ENCODE measurements around the gene TGFBR2.

The TGFBR2 gene

DNA sequence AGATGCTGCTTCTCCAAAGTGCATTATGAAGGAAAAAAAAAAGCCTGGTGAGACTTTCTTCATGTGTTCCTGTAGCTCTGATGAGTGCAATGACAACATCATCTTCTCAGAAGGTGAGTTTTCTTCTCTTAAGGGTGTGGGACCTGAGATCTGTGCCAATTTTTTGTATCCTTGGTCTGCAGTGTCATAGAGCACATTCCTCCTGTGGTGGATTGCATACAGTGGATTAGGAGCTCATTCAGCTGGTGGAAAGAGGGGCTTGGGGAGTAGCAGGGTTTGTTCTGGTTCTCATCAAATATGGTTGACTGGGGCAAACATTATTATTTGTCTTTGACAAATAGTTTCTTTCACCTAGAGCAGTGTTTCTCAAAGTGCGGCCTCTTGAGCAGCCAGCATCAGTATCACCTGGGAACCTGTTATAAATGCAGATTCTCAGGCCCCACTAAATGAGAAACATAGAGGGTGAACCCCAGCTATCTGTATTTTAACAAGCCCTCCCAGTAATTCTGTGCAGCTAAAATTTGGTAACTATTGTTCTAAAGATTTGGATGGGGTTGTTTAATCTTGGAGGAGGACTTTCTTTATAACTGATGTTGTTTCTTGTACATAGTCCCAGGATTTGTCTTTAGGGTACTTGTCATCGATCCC lies 44.1 kb downstream of the TGFBR2 start:
- no peaks in the 10 kb centered on the region for H3K9me3 ChIP-seq (ENCODE audit: low read length)
- peaks cover 2% of the 10 kb centered on the region for H3K4me1 ChIP-seq (ENCODE audit: insufficient read depth, low read length)
- no peak overlapping the region for H2AFZ ChIP-seq (ENCODE audit: low read depth, low read length)
- no peak overlapping the region for H3K4me3 ChIP-seq (ENCODE audit: low read length)
- no peaks in the 10 kb centered on the region for H3K36me3 ChIP-seq (ENCODE audit: insufficient read depth, low read length)
- no peaks in the 10 kb centered on the region for H3K27me3 ChIP-seq (ENCODE audit: insufficient read depth, low read length)

DNA sequence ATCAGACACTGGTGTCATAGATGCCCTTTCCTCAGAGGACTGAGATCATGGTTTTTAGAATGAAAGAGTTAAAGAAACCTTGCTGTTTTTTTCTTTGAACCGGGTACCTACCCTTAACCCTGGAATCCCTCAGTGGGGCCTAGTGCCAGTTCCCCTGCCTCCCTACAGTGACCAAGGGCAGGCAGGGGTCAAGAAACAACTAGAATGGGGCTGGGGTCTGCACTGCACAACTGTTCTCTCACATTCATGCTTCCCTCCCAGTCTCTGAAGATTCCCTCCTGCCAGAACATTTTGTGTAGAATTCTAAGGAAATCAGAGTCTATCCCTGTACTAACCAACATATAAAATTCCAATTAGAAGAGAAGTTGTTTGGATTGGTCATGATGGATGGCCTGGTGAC lies 47.9 kb downstream of the TGFBR2 start:
- Histone ChIP-seq H3K27me3 (ENCODE audit: insufficient read depth, low read length) (no peaks in the 10 kb centered on the region), H3K4me1 (ENCODE audit: insufficient read depth, low read length) (peaks cover 8% of the 10 kb centered on the region), H3K36me3 (ENCODE audit: insufficient read depth, low read length) (no peaks in the 10 kb centered on the region), H3K4me3 (ENCODE audit: low read length) (no peak overlapping the region), H3K9me3 (ENCODE audit: low read length) (no peaks in the 10 kb centered on the region), H2AFZ (ENCODE audit: low read depth, low read length) (no peak overlapping the region)

DNA sequence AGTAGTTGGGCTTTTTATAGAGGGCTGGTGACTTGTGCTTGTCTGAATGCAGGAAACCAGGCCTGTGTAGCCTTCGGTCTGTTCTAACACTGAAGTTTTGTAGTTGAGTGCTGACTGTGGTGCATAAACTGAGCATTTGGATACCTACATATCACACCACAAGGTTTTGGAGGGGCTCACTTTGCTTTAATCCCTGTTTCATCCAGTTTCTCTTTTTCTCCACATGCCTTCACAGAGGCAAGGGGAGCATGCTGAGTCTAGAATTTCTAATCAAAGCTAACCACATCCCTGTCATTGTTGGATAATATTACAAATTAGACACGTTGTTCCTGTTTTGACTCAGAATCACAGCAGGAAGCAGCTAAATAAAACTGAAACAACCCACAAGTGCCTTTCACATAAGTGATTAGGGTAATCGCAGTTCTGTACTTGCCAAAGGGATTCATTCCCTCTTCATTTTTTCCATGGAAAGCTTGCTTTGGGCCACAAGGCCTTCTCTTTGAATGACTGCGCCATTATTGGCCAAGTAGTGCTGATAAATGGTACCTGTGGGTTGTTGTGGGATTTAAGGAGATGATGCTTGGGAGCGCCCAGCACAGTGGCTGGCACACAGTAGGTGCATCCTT lies 48.9 kb downstream of the TGFBR2 start:
- H3K4me3 ChIP-seq (ENCODE audit: low read length) = no peak overlapping the region
- no peak overlapping the region for H2AFZ ChIP-seq (ENCODE audit: low read depth, low read length)
- no peaks in the 10 kb centered on the region for H3K36me3 ChIP-seq (ENCODE audit: insufficient read depth, low read length)
- H3K4me1 ChIP-seq (ENCODE audit: insufficient read depth, low read length) = peaks cover 14% of the 10 kb centered on the region
- H3K27me3 ChIP-seq (ENCODE audit: insufficient read depth, low read length) = no peaks in the 10 kb centered on the region
- no peaks in the 10 kb centered on the region for H3K9me3 ChIP-seq (ENCODE audit: low read length)

DNA sequence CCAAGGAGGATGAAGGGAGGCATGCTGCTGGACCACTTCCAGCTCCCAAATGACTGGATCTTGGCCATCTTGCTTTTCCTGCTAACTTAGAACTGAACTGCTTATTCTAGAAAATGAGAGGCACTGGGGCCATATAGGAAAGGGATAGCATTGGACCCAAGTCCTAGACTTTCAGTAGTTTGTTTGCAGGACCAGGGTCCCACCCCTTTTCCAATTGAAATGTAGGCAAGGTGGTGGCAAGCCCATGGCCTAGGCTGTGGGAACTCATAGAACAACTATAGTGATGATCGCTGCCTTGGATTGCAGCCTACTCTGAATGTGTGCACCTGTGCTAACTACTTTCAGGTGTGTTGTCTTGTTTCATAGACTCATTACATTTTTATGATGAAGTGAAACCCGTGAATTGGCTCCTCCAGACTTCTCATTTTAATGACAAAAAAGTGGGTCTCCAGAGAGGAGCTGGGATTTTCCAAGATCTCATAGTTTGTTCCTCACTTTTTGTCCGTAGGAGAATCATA lies 50.3 kb downstream of the TGFBR2 start:
- Histone ChIP-seq H2AFZ (ENCODE audit: low read depth, low read length) (no peak overlapping the region), H3K27me3 (ENCODE audit: insufficient read depth, low read length) (no peaks in the 10 kb centered on the region), H3K36me3 (ENCODE audit: insufficient read depth, low read length) (no peaks in the 10 kb centered on the region), H3K4me1 (ENCODE audit: insufficient read depth, low read length) (peaks cover 14% of the 10 kb centered on the region), H3K9me3 (ENCODE audit: low read length) (no peaks in the 10 kb centered on the region), H3K4me3 (ENCODE audit: low read length) (no peak overlapping the region)

DNA sequence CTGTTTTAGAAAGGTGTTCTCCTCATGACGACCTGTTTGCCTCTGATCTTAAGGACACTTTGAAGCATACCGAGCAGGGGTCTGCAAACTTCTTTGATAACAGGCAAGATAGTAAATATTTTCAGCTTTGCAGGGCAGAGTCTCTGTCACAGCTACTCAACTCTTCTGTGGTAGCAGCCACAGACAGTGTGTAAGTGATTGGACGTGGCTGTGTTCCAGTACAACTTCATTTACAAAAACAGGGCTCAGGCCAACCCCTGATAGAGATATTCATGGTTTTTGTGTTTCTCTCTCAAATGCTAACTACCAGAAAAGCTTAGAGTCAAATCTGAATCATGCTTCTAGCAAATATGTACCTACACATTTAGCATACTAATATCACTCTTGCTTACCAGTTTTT lies 51.5 kb downstream of the TGFBR2 start:
- no peak overlapping the region for H2AFZ ChIP-seq (ENCODE audit: low read depth, low read length)
- H3K36me3 ChIP-seq (ENCODE audit: insufficient read depth, low read length) = no peaks in the 10 kb centered on the region
- no peaks in the 10 kb centered on the region for H3K9me3 ChIP-seq (ENCODE audit: low read length)
- H3K4me1 ChIP-seq (ENCODE audit: insufficient read depth, low read length) = peaks cover 14% of the 10 kb centered on the region
- H3K4me3 ChIP-seq (ENCODE audit: low read length) = no peak overlapping the region
- H3K27me3 ChIP-seq (ENCODE audit: insufficient read depth, low read length) = no peaks in the 10 kb centered on the region

DNA sequence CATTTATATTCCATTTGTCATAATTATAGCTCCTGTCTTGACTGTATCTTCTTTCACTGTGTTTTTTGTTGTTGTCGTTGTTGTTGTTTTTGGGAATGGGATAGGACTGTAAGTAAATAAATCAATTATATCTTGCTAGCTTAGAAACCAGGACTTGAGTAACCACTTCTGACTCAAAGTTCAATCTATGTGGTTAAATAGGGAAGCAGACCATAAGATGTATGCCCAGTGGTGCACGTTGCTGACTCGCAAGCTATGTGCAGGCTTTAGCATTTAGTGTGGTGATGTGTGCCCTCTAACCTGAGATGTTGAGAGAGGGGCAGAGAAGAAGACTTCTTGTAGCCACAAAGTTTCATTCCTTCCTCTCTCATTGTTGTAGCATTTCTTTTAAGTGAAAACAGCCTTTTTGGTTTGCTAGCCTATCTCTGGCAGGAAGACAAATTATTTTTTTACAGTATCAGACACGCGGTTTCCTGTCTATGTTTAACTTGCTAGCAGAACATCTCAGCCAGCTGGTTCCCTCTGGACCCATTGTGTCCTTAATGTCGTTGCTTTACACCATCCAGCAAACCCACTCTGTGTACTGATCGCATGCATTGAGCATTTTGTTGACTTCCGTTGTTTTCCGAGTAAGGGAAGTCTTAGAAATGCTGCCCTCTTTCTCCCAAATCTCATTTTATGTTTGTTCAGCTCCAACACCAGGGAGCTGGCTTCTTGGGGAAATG lies 52.1 kb downstream of the TGFBR2 start:
- Histone ChIP-seq H3K4me1 (ENCODE audit: insufficient read depth, low read length) (peaks cover 14% of the 10 kb centered on the region), H3K36me3 (ENCODE audit: insufficient read depth, low read length) (no peaks in the 10 kb centered on the region), H3K9me3 (ENCODE audit: low read length) (no peaks in the 10 kb centered on the region), H2AFZ (ENCODE audit: low read depth, low read length) (no peak overlapping the region), H3K4me3 (ENCODE audit: low read length) (no peak overlapping the region), H3K27me3 (ENCODE audit: insufficient read depth, low read length) (no peaks in the 10 kb centered on the region)

DNA sequence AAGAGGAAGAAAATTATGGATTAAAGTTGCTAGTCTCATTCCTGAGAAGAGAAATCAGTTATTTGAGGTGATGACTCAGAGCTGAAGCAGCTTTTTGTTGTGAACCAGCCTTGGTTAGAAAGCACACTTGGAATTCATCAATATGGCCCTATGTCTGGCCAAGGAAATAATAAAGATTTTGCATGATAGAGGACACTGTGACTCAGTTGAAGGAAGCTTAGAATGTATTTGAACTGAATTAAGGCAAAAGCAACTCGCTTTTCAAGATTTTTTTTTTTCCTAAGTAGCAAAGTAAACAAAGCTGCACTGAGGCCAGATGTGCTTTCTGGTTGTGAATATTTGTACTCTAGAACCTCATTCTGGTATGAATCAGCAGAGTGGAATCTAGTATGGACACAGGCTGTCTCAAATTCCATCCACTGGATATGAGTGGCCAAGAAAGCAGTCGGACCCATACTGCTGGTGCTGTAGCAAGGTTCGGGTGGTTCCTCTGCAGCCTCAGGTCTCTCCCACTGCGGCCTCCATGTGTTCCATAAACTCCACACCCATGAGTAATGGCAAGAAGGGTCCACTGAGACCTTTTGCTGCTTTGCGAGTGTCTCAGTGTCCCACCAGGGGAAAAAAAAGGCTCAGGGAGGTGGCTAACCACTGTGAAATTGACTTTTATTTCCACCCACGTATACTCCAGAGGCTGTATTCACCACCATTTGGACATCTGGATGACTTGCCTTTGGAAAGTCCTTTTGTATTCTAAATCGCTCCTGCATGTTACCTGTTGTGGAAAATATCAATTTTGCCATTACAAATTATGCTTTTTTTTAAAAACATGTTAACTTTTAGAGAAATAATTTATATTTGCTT lies 53.1 kb downstream of the TGFBR2 start:
- H3K4me3 ChIP-seq (ENCODE audit: low read length) = no peak overlapping the region
- no peak overlapping the region for H2AFZ ChIP-seq (ENCODE audit: low read depth, low read length)
- no peaks in the 10 kb centered on the region for H3K27me3 ChIP-seq (ENCODE audit: insufficient read depth, low read length)
- H3K9me3 ChIP-seq (ENCODE audit: low read length) = no peaks in the 10 kb centered on the region
- H3K4me1 ChIP-seq (ENCODE audit: insufficient read depth, low read length) = peaks cover 14% of the 10 kb centered on the region
- H3K36me3 ChIP-seq (ENCODE audit: insufficient read depth, low read length) = no peaks in the 10 kb centered on the region

DNA sequence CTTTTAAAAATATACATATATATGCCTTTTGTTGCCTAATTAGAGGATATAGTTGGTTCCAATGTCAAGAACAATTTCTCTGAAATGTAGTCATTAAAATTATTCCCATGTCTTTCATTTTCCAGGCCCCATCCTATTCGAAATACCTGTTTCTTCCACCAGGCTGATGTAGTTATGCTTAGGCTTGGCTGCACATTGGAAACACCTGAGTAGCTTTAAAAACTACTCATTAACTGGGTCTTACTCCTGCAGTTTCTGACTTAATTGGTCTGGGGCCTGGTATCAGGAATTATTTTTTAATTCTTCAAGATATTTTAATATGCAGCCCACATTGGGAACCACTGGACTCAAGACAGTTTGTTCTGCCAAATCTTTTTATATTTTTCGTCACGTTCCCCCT lies 53.7 kb downstream of the TGFBR2 start:
- Histone ChIP-seq H3K36me3 (ENCODE audit: insufficient read depth, low read length) (no peaks in the 10 kb centered on the region), H3K27me3 (ENCODE audit: insufficient read depth, low read length) (no peaks in the 10 kb centered on the region), H3K4me3 (ENCODE audit: low read length) (no peak overlapping the region), H2AFZ (ENCODE audit: low read depth, low read length) (no peak overlapping the region), H3K4me1 (ENCODE audit: insufficient read depth, low read length) (peaks cover 14% of the 10 kb centered on the region), H3K9me3 (ENCODE audit: low read length) (no peaks in the 10 kb centered on the region)

DNA sequence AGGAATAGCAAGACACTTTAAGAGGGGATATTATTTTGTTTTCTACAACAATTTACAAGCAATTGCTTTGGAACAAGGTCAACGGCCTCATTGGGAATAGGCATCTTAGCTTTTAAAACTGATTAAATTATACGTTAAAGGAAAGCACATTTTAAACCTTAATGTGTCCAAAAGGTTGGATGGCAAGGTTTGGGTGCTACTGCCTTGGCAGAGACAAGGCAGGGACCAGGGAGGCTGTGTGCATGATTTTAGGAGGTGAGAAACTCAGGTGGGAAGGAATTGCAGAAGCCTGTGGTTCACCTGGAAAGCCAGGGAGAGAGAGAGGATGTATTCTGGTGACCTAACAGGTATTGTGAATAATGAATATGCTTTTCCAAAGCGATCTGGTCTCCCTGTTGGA lies 54.3 kb downstream of the TGFBR2 start:
- no peaks in the 10 kb centered on the region for H3K9me3 ChIP-seq (ENCODE audit: low read length)
- H3K4me3 ChIP-seq (ENCODE audit: low read length) = no peak overlapping the region
- no peak overlapping the region for H2AFZ ChIP-seq (ENCODE audit: low read depth, low read length)
- no peaks in the 10 kb centered on the region for H3K27me3 ChIP-seq (ENCODE audit: insufficient read depth, low read length)
- no peaks in the 10 kb centered on the region for H3K36me3 ChIP-seq (ENCODE audit: insufficient read depth, low read length)
- peaks cover 14% of the 10 kb centered on the region for H3K4me1 ChIP-seq (ENCODE audit: insufficient read depth, low read length)

DNA sequence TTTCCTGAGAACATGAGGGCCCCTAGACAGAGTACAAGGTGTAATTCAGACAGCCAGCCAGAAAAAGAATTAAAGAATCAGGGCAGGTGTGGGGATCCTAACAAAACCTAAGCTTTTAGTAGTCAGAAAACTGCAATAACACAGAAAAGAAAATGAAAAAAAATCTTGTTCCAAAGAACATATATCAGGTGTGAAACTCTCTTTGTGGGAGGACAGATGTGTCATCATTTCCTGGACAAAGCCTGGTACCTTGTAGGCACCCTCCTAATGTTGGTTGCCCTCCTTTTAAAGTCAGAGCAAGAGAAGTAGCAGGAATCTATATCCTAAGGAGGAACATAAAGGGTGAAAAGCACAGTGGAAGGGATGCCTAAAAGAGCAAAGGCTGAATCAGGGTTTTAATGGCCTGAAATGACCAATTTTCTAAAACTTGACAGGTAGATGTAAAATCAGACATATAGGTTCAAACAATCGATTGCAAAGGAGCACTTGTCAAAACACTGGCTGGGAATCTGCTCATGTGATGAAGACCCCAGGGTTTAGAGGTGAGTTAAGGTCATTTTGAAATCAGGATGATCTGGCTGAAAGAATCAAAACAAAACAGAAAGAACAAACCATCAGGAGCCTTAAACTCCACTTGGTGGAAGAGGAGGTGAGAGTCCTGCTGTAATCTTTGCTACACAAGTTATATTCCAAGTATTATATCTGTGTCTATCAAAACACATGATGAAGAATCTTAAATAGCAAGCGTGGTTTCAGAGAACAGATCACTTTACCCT lies 54.9 kb downstream of the TGFBR2 start:
- Histone ChIP-seq H3K9me3 (ENCODE audit: low read length) (no peaks in the 10 kb centered on the region), H3K4me1 (ENCODE audit: insufficient read depth, low read length) (peaks cover 14% of the 10 kb centered on the region), H3K36me3 (ENCODE audit: insufficient read depth, low read length) (no peaks in the 10 kb centered on the region)

DNA sequence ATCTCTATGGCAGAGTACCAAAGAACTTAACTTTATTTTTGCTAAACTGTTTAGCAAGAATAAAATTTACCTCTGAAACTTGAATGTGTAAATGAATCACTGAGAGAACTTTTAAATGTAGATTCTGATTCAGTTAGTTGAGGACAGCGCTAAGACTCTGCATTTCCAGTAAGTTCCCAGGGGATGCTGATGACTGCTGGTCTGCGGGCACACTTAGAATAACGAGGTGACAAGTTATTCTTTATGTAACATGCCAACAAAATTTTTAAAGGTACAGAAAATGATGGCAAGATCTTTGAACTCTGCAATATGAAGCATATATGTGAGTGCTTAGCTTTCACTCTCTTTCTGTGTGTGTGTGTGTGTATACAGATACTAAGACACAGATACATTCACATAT lies 56.4 kb downstream of the TGFBR2 start:
- Histone ChIP-seq H3K4me1 (ENCODE audit: insufficient read depth, low read length) (peaks cover 18% of the 10 kb centered on the region), H3K36me3 (ENCODE audit: insufficient read depth, low read length) (no peaks in the 10 kb centered on the region), H2AFZ (ENCODE audit: low read depth, low read length) (no peak overlapping the region), H3K9me3 (ENCODE audit: low read length) (no peaks in the 10 kb centered on the region), H3K4me3 (ENCODE audit: low read length) (no peak overlapping the region), H3K27me3 (ENCODE audit: insufficient read depth, low read length) (no peaks in the 10 kb centered on the region)

More for the DNA sequence above, 54.9 kb downstream of the TGFBR2 start:
- no peak overlapping the region for H3K4me3 ChIP-seq (ENCODE audit: low read length)
- H3K27me3 ChIP-seq (ENCODE audit: insufficient read depth, low read length) = no peaks in the 10 kb centered on the region
- no peak overlapping the region for H2AFZ ChIP-seq (ENCODE audit: low read depth, low read length)

DNA sequence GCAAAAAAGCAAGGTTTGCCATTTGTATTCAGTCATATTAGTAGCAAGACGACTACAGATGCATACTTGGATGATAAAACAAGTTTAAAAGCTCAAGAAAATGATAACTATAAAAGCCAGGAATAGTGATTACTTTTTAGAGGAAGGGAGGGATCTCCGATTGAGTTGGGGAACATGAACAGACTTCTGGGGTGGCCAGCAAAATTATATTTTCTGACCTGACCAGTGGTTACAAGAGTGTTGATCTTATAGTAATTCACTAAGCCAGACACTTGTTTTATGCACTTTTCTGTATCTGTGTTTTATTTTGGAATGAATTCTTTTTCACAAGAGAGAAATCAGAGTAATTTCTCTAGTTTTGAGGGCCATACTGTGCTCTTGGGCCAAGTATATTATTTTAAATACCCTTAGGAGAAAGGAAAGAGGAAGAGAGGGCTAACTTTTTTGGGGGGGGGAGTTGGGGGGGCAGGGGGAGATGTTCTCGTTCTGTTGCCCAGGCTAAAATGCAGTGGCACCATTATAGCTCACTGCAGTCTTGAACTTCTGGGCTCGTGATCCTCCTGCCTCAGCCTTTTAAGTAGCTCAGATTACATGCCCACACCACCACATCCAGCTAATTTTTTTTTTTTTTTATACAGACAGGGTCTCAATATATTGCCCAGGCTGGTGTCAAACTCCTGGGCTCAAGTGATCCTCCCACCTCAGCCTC lies 57.3 kb downstream of the TGFBR2 start:
- no peaks in the 10 kb centered on the region for H3K27me3 ChIP-seq (ENCODE audit: insufficient read depth, low read length)
- H3K9me3 ChIP-seq (ENCODE audit: low read length) = no peaks in the 10 kb centered on the region
- peaks cover 16% of the 10 kb centered on the region for H3K4me1 ChIP-seq (ENCODE audit: insufficient read depth, low read length)
- H3K36me3 ChIP-seq (ENCODE audit: insufficient read depth, low read length) = no peaks in the 10 kb centered on the region
- no peak overlapping the region for H3K4me3 ChIP-seq (ENCODE audit: low read length)
- H2AFZ ChIP-seq (ENCODE audit: low read depth, low read length) = no peak overlapping the region
